ENCODE data around the gene PHF23.

PHF23 gene

DNA sequence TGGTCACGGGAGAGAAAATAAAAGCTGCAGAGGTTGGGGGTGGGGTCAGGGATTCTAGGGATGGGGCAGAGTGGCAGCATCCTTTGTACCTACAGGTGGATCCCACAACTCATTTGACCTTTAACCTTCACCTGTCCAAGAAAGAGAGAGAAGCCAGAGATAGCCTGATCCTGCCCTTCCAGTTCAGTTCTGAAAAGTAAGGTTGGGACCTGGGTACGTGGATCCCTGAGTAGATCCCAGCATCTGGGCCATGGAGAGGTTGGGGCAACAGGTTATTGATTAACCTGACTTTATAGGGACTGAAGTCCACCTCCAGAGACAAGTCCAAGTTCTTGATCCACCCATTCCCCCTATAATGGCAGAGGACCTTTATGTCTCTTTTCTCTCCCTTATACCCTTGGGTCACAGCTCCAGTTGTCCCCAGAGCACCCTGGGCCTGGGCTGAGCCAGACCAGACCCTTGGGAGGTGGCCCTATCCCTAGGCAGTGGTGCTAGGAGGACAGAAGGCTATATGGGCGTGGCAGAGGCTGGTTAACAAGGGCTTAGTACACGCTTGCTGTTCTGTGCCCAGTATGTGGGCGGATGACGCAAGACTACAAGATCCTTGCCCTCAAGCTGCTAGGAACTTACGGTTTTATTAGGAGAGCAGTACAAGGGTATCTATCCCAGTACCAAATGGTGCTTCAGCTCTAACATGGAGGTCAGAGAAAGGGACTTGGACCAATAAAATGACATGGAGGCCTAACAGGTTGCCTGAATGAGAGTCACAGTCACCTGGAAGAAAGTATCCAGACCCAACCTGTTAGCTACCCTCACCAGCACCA lies 19.7 kb upstream of the PHF23 start:
- no peak for DNase-seq

DNA sequence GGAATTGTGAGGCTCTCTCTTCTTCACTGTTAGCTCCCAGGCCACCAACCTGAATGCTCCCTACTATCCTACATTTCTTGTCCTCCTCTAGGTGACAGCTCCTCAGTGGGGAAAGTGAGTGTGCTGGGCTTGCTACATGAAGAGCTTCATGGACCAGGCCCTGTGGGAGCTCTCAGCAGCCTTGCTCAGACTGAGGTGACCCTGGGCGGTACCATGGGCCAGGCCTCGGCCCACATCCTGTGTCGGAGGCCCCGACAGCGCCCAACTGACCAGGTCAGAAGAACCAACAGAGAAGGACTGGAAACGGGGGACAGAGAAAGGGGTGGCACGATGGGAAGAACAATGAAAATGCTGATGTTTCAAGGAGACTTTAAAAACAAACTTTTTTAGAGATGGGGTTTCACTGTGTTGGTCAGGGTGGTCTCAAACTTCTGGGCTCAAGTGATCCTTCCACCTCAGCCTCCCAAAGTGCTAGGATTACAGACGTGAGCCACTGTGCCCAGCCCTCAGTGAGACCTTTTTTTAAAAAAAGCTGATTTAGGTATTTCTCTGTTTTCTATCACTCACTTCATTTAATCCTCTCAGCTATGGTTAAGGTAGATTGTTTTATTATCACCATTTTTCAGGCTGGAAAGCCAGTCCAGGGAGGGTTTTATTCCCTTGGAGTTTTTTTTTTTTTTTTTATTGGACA lies 17.7 kb upstream of the PHF23 start:
- DNase-seq = no peak

DNA sequence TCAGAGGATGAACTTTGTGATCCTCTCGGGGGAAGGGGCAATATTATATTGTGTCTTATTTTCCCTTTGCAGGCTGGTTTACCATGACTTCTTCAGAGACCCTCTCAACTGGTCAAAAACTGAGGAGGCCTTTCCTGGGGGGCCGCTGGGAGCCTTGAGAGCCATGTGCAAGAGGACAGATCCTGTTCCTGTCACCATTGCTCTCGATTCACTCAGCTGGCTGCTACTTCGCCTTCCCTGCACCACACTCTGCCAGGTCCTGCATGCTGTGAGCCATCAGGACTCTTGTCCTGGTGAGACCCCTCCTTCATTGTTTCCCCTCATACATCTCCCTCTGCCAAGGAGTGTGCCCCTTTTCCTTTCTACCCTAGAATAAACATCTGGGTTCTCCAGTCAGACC lies 15.3 kb upstream of the PHF23 start:
- DNase-seq = no peak

DNA sequence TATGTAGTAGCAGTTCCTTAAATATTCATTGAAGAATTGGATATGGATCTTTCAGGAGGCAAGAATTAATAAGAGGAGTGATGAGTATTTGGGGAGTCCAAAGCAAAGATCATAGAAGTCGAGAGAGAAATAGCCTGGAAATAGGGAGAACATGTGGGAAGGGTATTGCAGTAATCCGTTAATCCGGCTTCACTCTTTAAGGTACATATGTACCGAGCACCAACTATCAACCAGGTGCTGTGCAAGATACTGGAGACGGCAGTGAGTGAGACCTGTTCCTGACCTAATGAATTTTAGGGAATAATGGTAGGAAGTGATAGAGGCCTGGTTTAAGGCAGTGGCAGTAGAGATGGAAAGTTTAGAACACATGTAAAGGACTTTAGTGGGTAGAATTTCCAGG lies 13.8 kb upstream of the PHF23 start:
- DNase-seq = no peak

DNA sequence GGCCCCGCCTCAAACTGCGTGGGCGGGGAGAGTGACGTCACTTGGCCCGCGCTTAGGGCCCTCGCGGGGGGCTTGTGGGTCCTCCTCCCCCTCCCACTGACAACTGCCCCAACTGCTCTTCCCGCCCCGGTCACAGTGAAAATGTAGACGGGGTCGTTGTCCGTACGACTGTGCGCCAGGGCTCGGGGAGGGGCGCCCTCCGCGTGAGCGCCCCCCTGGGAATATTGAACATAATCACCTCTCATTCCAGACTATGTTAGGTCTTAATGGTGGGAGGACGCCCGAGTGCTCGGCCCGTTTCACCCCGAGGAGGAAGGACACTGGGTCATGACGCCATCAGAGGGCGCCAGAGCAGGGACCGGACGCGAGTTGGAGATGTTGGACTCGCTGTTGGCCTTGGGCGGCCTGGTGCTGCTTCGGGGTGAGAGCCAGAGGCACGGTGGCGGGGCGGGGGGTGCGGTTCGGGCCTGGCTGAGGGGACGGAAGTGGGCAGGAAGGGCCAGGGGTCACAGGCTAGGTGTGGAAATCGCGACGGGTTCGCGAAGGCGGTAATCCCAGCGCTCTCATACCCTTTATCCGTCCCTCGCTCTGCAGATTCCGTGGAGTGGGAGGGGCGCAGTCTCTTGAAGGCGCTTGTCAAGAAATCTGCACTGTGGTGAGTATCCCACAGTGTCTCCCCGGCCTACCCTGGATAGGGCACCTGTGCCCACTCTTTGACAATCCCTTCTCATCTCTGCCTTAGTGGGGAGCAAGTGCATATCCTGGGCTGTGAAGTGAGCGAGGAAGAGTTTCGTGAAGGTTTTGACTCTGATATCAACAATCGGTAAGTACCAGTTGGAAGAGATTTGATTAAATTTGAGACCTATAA lies 13.2 kb upstream of the PHF23 start, which contains the start of gene ELP5:
ELP5 (plus strand) TSS at position 40 of the 868 bp plus-strand sequence; CDS start at position 376, 336 bp downstream.
- DNase-seq = peak; percentile 96

DNA sequence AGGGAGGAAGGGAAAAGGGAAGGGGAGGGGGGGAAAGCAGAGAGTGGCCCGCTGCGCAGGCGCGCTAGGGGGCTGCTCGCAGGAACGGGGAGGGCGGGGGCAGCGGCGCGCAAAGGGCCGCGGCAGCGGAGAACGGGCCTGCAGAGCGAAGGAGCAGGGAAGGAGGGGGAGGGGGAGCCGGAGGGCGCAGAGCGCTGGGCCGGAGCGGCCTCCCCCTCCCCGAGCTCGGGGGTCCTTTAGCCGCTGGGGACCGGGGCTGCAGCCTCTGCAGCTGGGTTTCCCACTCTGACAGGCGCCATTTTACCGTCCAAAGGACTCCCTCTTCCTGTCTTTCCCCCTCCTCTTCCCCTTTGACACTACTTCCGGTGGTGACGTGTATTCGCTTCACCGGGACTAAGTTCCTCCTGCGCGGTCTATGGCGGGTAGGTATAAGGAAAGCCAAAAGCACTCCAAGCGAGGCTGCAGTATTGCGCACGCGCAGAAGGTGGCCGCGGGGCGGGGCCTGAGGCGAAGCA lies 12.5 kb upstream of the PHF23 start, which contains the start of gene CTDNEP1:
CTDNEP1 (minus strand) TSS at position 74 of the 515 bp plus-strand sequence. CDS start 438 bp downstream, outside the sequence.
- DNase-seq = peak; percentile 99

DNA sequence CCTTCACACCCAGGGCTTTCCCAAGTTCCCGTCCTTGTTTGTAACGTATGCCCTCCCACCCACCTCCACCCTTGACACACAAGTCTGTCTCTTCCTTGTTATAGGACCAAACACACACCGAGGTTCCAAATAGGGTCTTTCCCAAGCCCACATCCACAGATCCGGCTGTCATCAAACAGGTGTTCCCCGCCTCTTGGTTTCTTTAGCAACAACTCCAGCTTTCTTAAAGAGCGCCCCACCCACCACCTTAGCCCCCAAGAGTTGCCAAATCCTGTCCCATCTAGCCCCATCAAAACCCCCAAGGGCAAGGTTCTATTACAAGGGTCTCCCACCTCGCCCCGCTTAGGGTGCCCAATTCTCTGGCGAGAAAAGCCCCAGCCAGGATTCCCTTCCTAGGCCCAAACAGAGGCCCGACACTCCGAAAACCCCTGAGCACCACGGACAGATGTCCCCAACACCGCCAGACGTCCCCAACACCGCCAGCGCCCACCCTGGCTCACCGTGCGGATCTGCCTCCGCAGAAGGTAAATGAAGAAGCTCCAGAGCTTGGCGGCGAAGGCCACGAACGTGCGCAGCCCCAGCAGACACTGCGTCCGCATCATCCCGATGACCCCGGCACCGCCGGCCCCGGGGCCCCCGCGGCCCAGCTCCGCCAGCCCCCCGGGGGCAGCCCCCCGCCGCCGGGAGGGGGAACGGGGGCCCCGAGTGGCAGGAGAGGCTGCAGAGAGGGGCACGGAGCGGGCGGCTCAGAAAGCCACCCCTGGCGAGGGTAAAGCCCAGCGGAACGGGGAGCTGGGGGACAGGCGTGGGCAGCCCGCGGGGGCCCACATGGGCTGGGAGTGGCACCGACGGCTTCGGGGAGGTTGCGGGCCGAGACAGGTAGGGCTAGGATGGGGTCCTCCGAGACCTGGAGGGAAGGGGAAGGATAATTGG lies 11.7 kb upstream of the PHF23 start:
- DNase-seq = no peak

DNA sequence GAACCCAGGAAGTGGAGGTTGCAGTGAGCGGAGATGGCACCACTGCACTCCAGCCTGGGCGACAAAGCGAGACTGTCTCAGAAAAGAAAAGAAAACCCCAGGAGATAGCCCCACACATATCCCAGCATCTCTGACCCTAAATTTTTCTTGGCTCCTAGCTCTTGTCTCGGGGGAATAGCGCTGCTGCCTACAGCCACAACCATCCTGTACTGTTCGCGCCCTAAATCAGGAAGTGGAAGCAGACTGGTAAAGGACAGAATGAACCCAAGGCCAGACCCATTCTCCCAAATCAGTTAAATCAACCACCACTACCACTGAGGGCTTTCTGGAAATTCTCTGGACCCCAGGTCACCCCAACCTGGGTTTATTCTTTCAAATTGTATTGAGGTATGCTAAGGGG lies 10.6 kb upstream of the PHF23 start:
- no peak for DNase-seq

DNA sequence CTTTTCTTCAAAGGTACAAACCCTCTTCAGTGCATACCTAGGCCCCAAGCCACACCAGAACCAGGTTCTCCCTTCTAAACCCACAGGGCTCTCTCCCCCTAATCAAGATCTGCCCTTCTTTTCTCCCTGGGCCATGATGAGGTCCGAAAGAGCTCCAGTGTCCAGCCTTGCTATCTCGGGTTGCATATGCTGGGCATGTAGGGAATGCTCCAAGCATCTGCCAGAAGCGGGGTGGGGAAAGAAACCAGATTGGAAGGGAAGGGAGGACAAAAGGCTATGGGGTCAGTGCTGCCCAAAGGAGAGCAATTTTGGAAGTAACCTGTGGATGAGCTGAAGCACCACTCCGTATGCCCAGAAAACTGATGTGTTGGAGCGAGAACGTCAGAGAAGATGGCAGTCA lies 10.0 kb upstream of the PHF23 start:
- no peak for DNase-seq

DNA sequence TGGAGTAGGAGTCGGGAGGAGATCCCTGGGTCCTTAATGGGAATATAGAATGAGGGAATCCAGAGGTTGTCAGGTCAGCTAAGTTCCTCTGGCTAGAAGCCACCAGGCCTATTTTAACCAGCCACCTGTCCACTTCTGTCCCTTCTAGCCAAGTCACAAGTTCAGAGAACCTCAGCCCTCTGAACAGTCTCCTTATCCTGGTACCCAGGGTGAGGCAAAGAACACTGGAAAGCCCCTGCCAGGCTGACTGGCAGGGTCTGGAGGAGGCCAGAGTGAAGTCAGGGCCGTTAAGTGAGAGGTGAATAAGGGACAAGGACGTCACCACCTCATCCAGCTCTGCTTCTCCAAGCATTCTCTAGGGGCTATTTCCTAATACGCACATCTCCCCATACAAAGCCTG lies 9.5 kb upstream of the PHF23 start:
- DNase-seq = no peak

DNA sequence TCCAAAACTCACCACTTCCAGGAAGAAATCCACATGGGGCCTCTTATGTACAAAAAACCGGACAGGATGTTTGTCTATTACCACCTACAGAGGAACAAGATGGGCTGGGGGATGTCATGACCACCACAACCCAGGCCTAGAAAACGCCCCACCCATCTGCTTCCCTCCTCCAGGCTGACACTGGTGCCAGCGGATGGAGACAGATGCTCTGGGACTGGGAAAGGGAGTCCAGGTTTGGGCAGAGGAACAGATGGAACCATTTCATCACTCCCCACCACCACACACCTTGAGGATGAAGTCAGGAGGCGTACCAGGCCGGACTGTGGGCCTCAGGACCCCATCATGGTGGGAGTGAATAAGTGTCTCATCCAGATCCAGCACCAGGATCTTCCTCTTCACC lies 7.5 kb upstream of the PHF23 start:
- DNase-seq = no peak

DNA sequence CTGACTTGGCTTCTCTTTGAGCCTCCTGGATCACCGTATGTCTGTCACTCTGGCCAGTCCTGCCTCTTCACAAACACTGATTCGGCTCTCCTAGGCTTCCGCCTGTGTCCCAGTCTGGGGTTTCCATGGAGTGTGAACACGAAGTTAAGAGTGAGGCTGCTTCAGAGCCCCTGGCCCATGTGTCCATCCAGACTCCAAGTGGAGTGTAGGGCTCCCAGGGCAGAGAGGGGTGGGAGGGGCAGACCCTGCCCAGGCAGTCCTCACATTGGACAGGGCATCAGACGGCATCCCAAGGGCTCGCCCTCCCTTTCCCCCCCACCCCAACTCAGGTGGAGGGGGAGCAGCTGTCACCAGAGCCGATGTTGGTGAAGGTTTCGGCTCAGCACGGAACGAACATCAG lies 4.6 kb upstream of the PHF23 start:
- peak; percentile 17 for DNase-seq

DNA sequence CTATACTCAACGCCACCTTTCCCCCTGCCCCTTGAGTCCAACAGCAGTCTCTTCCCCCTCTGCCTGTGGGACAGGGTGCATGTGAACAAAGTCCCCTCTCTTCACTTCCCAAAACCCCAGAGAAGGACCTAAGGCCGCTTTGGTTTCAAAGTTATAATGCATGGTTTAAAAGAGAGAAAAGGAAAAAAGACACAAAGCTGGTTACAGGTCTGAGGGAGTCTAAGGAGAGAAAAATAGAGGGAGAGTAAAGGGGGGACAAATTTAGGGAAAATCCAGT lies 4.1 kb upstream of the PHF23 start:
- DNase-seq = no peak

DNA sequence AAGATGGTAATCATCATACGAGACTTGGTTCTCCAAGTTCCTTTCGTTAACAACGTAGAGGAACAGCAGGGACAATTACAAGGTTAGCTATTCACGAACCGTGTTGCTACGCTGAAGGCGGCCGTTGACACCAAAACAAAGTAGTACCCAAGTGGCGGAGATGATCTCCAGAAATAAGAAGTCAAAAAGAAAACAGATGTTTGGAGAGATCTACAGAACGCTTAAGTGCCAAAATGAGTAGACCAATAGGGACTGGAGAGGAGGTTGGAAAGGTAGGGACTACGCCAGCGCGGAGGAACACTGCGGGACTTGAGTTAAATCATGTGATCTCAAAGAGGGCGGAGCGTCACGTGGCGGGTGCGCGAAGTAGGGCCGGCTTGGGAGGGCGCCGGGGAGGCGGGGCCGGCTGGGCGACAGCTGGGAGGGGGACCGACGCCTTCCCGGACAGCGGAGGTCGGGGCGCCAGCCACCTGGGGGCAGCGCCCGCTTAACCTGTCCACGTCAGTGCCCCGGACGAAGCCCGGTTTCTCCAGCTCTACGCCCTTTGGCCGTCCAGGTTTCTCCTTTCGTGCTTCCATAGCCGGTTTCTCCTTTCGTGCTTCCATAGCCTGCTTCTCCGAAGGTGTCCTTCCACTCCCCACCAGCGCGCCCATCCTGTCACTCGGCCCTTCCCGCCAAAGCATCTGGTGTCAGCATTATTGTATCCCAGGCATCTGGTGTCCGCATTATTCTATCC lies 3.6 kb upstream of the PHF23 start:
- DNase-seq = peak; percentile 96

DNA sequence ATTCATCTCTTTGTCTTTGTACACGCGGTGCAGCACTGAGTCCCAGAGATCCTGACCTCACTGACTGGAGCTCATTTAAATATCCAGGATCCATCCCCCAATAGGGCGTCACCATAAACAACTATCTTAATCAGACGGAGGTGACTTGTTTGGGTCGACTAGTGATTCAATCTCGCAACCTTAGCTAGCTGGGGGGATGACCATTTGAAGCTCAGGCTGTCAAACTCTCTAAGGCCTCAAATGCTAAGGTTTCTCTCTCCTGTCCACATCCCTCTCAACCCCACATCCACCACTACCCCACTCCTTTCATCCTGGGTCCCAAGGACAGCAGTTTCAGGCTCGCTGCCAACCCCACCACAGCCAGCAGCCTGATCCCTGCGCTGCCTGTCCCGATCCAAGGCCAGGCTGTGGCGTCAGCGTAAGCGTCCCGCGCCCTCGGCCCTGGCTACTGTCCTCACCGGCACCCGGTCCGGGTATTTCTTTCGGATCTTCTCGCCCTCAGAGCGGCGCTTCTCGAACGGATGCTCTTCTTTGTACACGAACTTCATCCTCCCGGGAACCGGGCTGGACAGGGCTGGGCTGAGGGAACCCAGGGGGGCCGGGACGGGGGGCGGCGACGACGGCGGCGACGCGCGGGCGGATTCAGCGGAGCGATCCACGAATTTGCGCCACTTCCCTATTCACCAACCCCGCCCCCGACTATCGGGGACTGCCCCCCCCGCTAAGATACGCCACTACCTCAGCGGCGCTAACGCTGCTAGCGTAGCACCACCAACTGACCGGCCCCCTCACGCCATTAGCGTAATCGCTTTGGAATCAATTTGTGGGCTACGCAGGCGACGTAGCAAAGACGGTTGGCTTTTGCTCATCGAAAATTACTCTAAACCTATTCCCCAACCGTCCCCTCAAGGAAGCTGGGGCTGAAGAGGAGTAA lies 2.8 kb upstream of the PHF23 start, which contains the start of gene GABARAP:
GABARAP (minus strand) TSS at position 667 of the 934 bp plus-strand sequence; CDS start at position 548, 119 bp downstream.
- peak; percentile 97 for DNase-seq

DNA sequence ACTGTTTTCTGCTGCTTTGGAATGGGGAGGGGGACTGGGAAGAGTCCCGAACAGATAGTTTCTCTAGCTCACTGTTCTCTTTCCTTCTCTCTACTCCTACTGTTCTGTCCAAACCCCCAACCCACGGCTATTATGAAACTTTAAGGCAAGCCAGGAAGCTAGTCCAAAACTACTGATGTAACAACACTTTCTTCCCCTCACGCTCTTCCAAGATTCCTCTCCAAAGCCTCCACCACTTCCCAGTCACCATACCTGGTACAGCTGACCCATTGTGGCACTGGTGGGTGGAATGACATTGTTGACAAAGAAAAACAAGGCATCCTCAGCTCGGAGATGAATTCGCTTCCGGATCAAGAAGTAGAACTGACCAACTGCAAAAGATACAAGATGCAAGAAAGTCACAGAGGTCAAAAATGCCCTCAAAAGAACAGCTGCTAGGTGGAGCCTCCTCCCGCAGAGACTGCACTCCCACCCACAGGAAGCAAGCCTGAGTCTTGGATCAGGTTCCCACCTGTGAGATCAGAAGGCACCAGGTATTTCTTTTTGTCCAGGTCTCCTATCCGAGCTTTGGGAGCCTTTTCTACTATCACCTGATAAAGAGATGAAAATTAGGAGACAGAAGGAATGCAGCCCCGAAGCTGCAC lies 2.0 kb upstream of the PHF23 start:
- DNase-seq = peak; percentile 24

DNA sequence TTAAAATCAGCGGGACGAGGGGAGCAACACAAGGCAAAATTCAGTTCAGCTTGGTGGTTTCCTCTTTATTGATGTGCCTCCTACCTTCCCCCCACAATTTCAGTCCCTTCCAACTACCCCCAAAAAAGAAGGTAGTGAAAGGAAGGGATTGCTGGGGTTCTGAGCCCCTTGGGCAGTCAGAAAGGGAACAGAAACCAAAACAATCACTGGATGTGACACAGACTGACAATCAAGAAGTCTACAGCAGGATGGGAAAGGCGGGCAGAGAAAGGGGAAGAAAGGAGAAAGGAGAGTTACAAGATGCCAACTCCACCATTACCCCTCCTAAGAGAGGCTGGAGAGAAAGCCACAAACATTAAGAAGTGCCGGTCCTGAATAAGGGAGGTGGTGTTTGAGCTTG lies 1.1 kb upstream of the PHF23 start:
- no peak for DNase-seq

DNA sequence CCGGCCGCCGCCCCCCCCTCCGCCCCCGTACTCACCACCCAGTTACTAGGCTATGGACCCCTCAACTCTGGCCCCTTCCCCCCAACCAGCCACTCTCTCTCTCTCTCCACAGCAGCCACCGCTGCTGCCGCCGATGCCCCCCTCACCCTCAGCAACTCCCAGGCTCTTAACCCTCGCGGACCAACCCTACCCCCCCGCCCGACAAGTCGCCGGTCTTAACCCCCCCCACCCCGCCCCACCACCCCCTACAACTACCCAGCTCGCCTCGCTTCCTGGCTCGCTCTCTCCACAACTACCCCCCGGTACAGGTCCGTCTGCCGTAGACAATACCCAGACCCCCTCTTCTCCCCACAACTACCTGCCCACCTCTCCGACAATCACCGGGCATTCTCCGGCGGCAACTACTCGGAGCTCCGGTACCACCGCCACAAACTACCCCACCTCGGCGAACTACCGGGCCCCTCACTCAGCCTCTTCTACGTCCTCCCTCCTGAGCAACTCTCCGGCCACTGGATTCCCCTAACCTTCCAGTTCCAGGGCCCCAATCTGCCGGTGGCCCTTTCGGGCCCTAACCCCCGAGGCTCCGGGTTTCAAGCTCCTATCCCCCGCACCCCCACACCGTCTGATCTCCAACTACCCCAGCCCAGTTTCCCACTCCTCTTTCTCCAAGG lies 702 bp downstream of the PHF23 start:
- peak; percentile 72 for DNase-seq

Data from left hindlimb (tissue), 1 donor.